H9 (cell line): ENCODE results near the gene ZNF136. TPM values are rescaled to one million over a fixed set of nuclear protein-coding genes. Genes with fewer than 3 reads are reported as not detected.

Source experiments
- DNase-seq: peaks from one replicate; pipeline ENCODE4 v3.0.0-alpha.2; 2017
- H2AFZ ChIP-seq: one replicate; pipeline ENCODE4 v1.6.1; 2013; ENCODE audit warnings: mild to moderate bottlenecking, low read length, control low read depth, moderate library complexity
- H2AK5ac ChIP-seq: 2 replicates; pipeline ENCODE4 v1.6.1; 2013; ENCODE audit warnings: low read length, control low read depth, mixed read lengths; ENCODE audit not compliant: insufficient read length
- H2BK120ac ChIP-seq: one replicate; pipeline ENCODE4 v1.6.1; 2013; ENCODE audit warnings: low read depth, mild to moderate bottlenecking, low read length, control low read depth, inconsistent platforms; ENCODE audit not compliant: poor library complexity, severe bottlenecking
- H2BK12ac ChIP-seq: 2 replicates; pipeline ENCODE4 v1.6.1; 2013; ENCODE audit warnings: low read length, control low read depth, mixed read lengths, low read depth; ENCODE audit not compliant: insufficient read length
- H2BK15ac ChIP-seq: 2 replicates; pipeline ENCODE4 v1.6.1; 2013; ENCODE audit warnings: low read depth, low read length, control low read depth
- H2BK20ac ChIP-seq: one replicate; pipeline ENCODE4 v1.6.1; 2013; ENCODE audit warnings: low read depth, mild to moderate bottlenecking, low read length, control low read depth, inconsistent platforms; ENCODE audit not compliant: poor library complexity, severe bottlenecking
- H2BK5ac ChIP-seq: 2 replicates; pipeline ENCODE4 v1.6.1; 2013; ENCODE audit warnings: low read length, control low read depth, mixed read lengths; ENCODE audit not compliant: insufficient read length
- H3K14ac ChIP-seq: 2 replicates; pipeline ENCODE4 v1.6.1; 2013; ENCODE audit warnings: low read length, control low read depth; ENCODE audit not compliant: insufficient read depth
- H3K18ac ChIP-seq: 2 replicates; pipeline ENCODE4 v1.6.1; 2013; ENCODE audit warnings: low read depth, mild to moderate bottlenecking, mixed read lengths, low read length, control low read depth; ENCODE audit not compliant: insufficient read length
- H3K23ac ChIP-seq: 2 replicates; pipeline ENCODE4 v1.6.1; 2013; ENCODE audit warnings: low read length, control low read depth, mixed read lengths, low read depth; ENCODE audit not compliant: insufficient read length
- H3K23me2 ChIP-seq: 2 replicates; pipeline ENCODE4 v1.6.1; 2013; ENCODE audit warnings: low read depth, mild to moderate bottlenecking, mixed read lengths, low read length, control low read depth; ENCODE audit not compliant: insufficient read length, poor library complexity, severe bottlenecking
- H3K27ac ChIP-seq: 2 replicates; pipeline ENCODE4 v1.5.1; 2013; ENCODE audit warnings: low read length, control low read depth, mixed read lengths, low read depth; ENCODE audit not compliant: insufficient read length
- H3K27me3 ChIP-seq: 2 replicates; pipeline ENCODE4 v1.6.1; 2013; ENCODE audit warnings: low read length, control low read depth, inconsistent platforms; ENCODE audit not compliant: insufficient read depth
- H3K4ac ChIP-seq: 2 replicates; pipeline ENCODE4 v1.6.1; 2013; ENCODE audit warnings: low read depth, mild to moderate bottlenecking, control low read depth, inconsistent platforms, low read length, moderate library complexity
- H3K4me1 ChIP-seq: 2 replicates; pipeline ENCODE4 v1.6.1; 2013; ENCODE audit warnings: low read length, control low read depth, inconsistent platforms; ENCODE audit not compliant: insufficient read depth
- H3K4me2 ChIP-seq: 2 replicates; pipeline ENCODE4 v1.6.1; 2013; ENCODE audit warnings: low read length, control low read depth, mixed read lengths; ENCODE audit not compliant: insufficient read length, insufficient read depth
- H3K56ac ChIP-seq: 2 replicates; pipeline ENCODE4 v1.6.1; 2013; ENCODE audit warnings: low read depth, mild to moderate bottlenecking, mixed read lengths, low read length, control low read depth; ENCODE audit not compliant: insufficient read length
- H3K79me1 ChIP-seq: 2 replicates; pipeline ENCODE4 v1.6.1; 2013; ENCODE audit warnings: low read depth, mild to moderate bottlenecking, moderate library complexity, low read length, control low read depth, inconsistent platforms; ENCODE audit not compliant: insufficient read depth, poor library complexity, severe bottlenecking
- H3K79me2 ChIP-seq: 2 replicates; pipeline ENCODE4 v1.6.1; 2013; ENCODE audit warnings: low read length, control low read depth, inconsistent platforms; ENCODE audit not compliant: insufficient read depth
- H3K9ac ChIP-seq: 2 replicates; pipeline ENCODE4 v1.6.1; 2013; ENCODE audit warnings: low read length, control low read depth, mixed read lengths; ENCODE audit not compliant: insufficient read length; ENCODE audit errors: extremely low read depth
- H3K9me3 ChIP-seq: one replicate; pipeline ENCODE4 v1.6.1; 2013; ENCODE audit warnings: low read depth, low read length, inconsistent platforms; ENCODE audit not compliant: control insufficient read depth
- H3T11ph ChIP-seq: one replicate; pipeline ENCODE4 v1.6.1; 2013; ENCODE audit warnings: mild to moderate bottlenecking, low read length, control low read depth, inconsistent platforms
- H4K20me1 ChIP-seq: one replicate; pipeline ENCODE4 v1.6.1; 2013; ENCODE audit not compliant: control insufficient read depth, insufficient read length, insufficient read depth
- H4K5ac ChIP-seq: 2 replicates; pipeline ENCODE4 v1.6.1; 2013; ENCODE audit warnings: low read depth, mild to moderate bottlenecking, mixed read lengths, low read length, control low read depth; ENCODE audit not compliant: insufficient read length
- H4K8ac ChIP-seq: replicated peaks from 2 replicates; pipeline ENCODE4 v1.6.1; 2013; ENCODE audit warnings: low read length, control low read depth, mixed read lengths, low read depth; ENCODE audit not compliant: insufficient read length
- H4K91ac ChIP-seq: 2 replicates; pipeline ENCODE4 v1.6.1; 2013; ENCODE audit warnings: low read depth, mild to moderate bottlenecking, moderate library complexity, mixed read lengths, low read length, control low read depth; ENCODE audit not compliant: insufficient read length
- H3K27ac Mint-ChIP-seq, 3 experiments: 2 replicates in 2 of 3; 3 replicates in 1 of 3; pipeline ENCODE4 v1.8.0; 2020 to 2021; ENCODE audit warnings: mixed read lengths in 3 of 3, mild to moderate bottlenecking in 1 of 3, moderate library complexity in 1 of 3
- H3K27me3 Mint-ChIP-seq: 2 replicates; pipeline ENCODE4 v1.8.0; 2021; ENCODE audit warnings: low read depth, mild to moderate bottlenecking, moderate library complexity, mixed read lengths
- H3K36me3 Mint-ChIP-seq, 3 experiments: 2 replicates in 2 of 3; 3 replicates in 1 of 3; pipeline ENCODE4 v1.8.0; 2020 to 2021; ENCODE audit warnings: low read depth in 3 of 3, mixed read lengths in 3 of 3; ENCODE audit not compliant: insufficient read depth in 1 of 3
- H3K4me1 Mint-ChIP-seq, 2 experiments: 2 replicates each; pipeline ENCODE4 v1.8.0; 2020; ENCODE audit warnings: mixed read lengths in 2 of 2
- H3K4me3 Mint-ChIP-seq, 2 experiments: 2 replicates in 1 of 2; 3 replicates in 1 of 2; pipeline ENCODE4 v1.8.0; 2020 to 2021; ENCODE audit warnings: mild to moderate bottlenecking in 2 of 2, mixed read lengths in 2 of 2, moderate library complexity in 1 of 2
- H3K9me3 Mint-ChIP-seq, 2 experiments: 2 replicates in 1 of 2; 3 replicates in 1 of 2; pipeline ENCODE4 v1.8.0; 2020; ENCODE audit warnings: mild to moderate bottlenecking in 2 of 2, mixed read lengths in 2 of 2, moderate library complexity in 1 of 2
- CTCF ChIP-seq: fragments of 200-600 bp; sonication (generic); conservative IDR thresholded peaks from 3 replicates; pipeline ENCODE4 v1.8.0; 2021; ENCODE audit warnings: antibody characterized with exemption, mild to moderate bottlenecking
- WGBS: extraction: QIAGEN DNeasy Blood & Tissue Kit; methylation state at CpG from one replicate; pipeline ENCODE4 v1.1.7; 2013; ENCODE audit warnings: missing lambda C conversion rate, low lambda C conversion rate, mixed read lengths; ENCODE audit not compliant: insufficient read length; ENCODE audit errors: extremely low coverage; 5-methylcytosine and 5-hydroxymethylcytosine counted together
- total RNA-seq: library from RNA; stranded (reverse); gene quantifications from 2 replicates; pipeline ENCODE4 v1.2.1, GENCODE V29; 2021

The ZNF136 gene
- total RNA-seq, 1 experiment from 2014 or later, result 10.8 TPM

DNA sequence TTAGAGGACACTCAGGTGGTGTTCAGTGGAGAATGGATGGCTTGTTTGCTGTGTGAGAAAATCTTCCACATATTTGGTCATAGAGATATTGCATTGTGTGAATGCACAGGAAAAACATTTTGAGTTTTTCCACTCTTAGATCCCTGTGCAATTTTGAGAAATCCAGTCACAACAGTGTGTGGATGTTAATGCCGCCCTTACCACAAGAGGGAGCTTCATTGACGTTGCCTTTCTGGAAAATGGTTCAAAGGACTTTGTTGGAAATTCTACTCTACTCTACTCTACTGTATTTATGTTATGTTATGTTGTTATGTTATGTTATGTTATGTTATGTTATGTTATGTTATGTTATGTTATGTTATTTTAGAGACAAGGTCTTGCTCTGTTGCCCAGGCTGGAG lies 36.2 kb upstream of the ZNF136 start:
- Histone ChIP-seq H3T11ph (no peak overlapping the region), H3K4me2 (no peak overlapping the region), H3K18ac (no peak overlapping the region), H2AFZ (no peak overlapping the region), H3K56ac (no peak overlapping the region), H2BK120ac (no peak overlapping the region), H3K27me3 (no peaks in the 10 kb centered on the region), H3K23me2 (no peaks in the 10 kb centered on the region), H3K79me1 (no peaks in the 10 kb centered on the region), H3K27ac (no peak overlapping the region), H3K9ac (no peak overlapping the region), H2BK20ac (no peak overlapping the region), H3K4ac (no peak overlapping the region), H3K9me3 (peaks cover 8% of the 10 kb centered on the region), H3K23ac (no peak overlapping the region), H4K8ac (no peak overlapping the region), H4K20me1 (no peaks in the 10 kb centered on the region), H2BK5ac (no peak overlapping the region), H3K4me1 (no peaks in the 10 kb centered on the region), H2BK12ac (no peak overlapping the region), H3K79me2 (no peaks in the 10 kb centered on the region), H4K5ac (no peak overlapping the region), H3K14ac (no peak overlapping the region), H2AK5ac (no peak overlapping the region), H4K91ac (no peak overlapping the region), H2BK15ac (no peak overlapping the region)
- H3K27ac Mint-ChIP-seq, result no peak overlapping the region
- no peaks in the 10 kb centered on the region for H3K27me3 Mint-ChIP-seq
- peaks cover 23 to 34% (median 31%) of the 10 kb centered on the region in 3 experiments for H3K36me3 Mint-ChIP-seq
- peak; percentile 79 for TF ChIP-seq CTCF
- no CpG with 5 or more reads among the region's 2 CpGs for WGBS
- no peaks in the 10 kb centered on the region for H3K4me1 Mint-ChIP-seq
- H3K9me3 Mint-ChIP-seq, result peaks cover 23 to 38% of the 10 kb centered on the region in 2 experiments
- no peak overlapping the region for H3K4me3 Mint-ChIP-seq
- no peak for DNase-seq
